Peyer's patch (tissue), 4 donors: ENCODE results near the gene EIF4EBP3. TPM values are rescaled to one million over a fixed set of nuclear protein-coding genes. Genes with fewer than 3 reads are reported as not detected.
A peak's percentile ranks its signal among the peaks of the same experiment; 100 is the strongest.

Experiments used
- DNase-seq, 3 donors: peaks; one replicate each; pipeline ENCODE4 v3.0.0-alpha.2; 2017 to 2019
- H3K27ac ChIP-seq, 4 donors: fragments of 200-600 bp; sonication (generic); one replicate each; pipeline ENCODE4 v1.5.1; 2016 to 2019
- H3K27me3 ChIP-seq, 2 donors: fragments of 200-600 bp; sonication (generic); one replicate each; pipeline ENCODE4 v1.5.1; 2019
- H3K36me3 ChIP-seq, 3 donors: fragments of 200-600 bp; sonication (generic); one replicate each; pipeline ENCODE4 v1.5.1; 2016 to 2019
- H3K4me1 ChIP-seq, 4 donors: fragments of 200-600 bp; sonication (generic); one replicate each; pipeline ENCODE4 v1.5.1; 2016 to 2019
- H3K4me3 ChIP-seq, 4 donors: fragments of 200-600 bp; sonication (generic); 1 replicate in 3 of 4; 2 replicates in 1 of 4; pipeline ENCODE4 v1.5.1; 2016 to 2019; ENCODE audit warnings: mild to moderate bottlenecking in 1 of 4
- H3K9me3 ChIP-seq, 4 donors: fragments of 200-600 bp; sonication (generic); one replicate each; pipeline ENCODE4 v1.5.1; 2016 to 2019; ENCODE audit warnings: mild to moderate bottlenecking in 1 of 4
- CTCF ChIP-seq, 6 experiments: fragments of 450-650 bp in 4 of 6; fragments of 200-600 bp in 2 of 6; sonication (generic) in 1 of 6; IDR thresholded peaks; one replicate each; pipeline ENCODE4 v1.5.1; 2017 to 2019; ENCODE audit warnings: antibody characterized with exemption in 6 of 6, mild to moderate bottlenecking in 3 of 6, moderate library complexity in 1 of 6
- POLR2A ChIP-seq, 2 donors: fragments of 450-650 bp; IDR thresholded peaks; one replicate each; pipeline ENCODE4 v1.5.1; 2017; ENCODE audit warnings: antibody characterized with exemption in 2 of 2, mild to moderate bottlenecking in 2 of 2, moderate library complexity in 2 of 2
- total RNA-seq, 4 donors: library from RNA; depleted of rRNA; stranded (reverse); fragments of >200 nt; gene quantifications; one replicate each; pipeline ENCODE4 v1.1.0, GENCODE V29; 2016

Gene EIF4EBP3
- total RNA-seq, 4 donors from 2014 or later: 32.4 to 46.1 (median 32.9) TPM; not detected in 1

GRCh38 chr5:140558542-140558941 lies 11.1 kb downstream of the EIF4EBP3 start:
- Histone ChIP-seq H3K4me3 (no peak overlapping the region), H3K27ac (no peak overlapping the region), H3K36me3 (peaks cover 0 to 16% (median 0%) of the 10 kb centered on the region in 3 donors), H3K4me1 (peaks cover 0 to 23% (median 9%) of the 10 kb centered on the region in 4 donors), H3K27me3 (no peaks in the 10 kb centered on the region), H3K9me3 (no peaks in the 10 kb centered on the region)
- TF ChIP-seq CTCF (IDR thresholded peaks at IDR 0.05) (no peak), POLR2A (IDR thresholded peaks at IDR 0.05) (no peak)
- no peak for DNase-seq

- H3K4me1 ChIP-seq: peaks cover 0 to 24% (median 11%) of the 10 kb centered on the region in 4 donors
- H3K27me3 ChIP-seq: no peaks in the 10 kb centered on the region
- no peak for TF ChIP-seq CTCF (IDR thresholded peaks at IDR 0.05)
- no peak for TF ChIP-seq POLR2A (IDR thresholded peaks at IDR 0.05)
- DNase-seq: peak in 1 of 3 donors; percentile 9
- peaks cover 0 to 16% (median 0%) of the 10 kb centered on the region in 3 donors for H3K36me3 ChIP-seq
- H3K27ac ChIP-seq: no peak overlapping the region
- H3K4me3 ChIP-seq: no peak overlapping the region
- H3K9me3 ChIP-seq: no peaks in the 10 kb centered on the region
Observed at GRCh38 chr5:140560227-140560626, 12.8 kb downstream of the EIF4EBP3 start.

- TF ChIP-seq CTCF (IDR thresholded peaks at IDR 0.05): no peak
- no peak for TF ChIP-seq POLR2A (IDR thresholded peaks at IDR 0.05)
- Histone ChIP-seq H3K9me3 (no peaks in the 10 kb centered on the region), H3K27ac (no peak overlapping the region), H3K4me1 (peaks cover 0 to 28% (median 9%) of the 10 kb centered on the region in 4 donors), H3K36me3 (peaks cover 0 to 22% (median 0%) of the 10 kb centered on the region in 3 donors), H3K4me3 (no peak overlapping the region), H3K27me3 (no peaks in the 10 kb centered on the region)
- DNase-seq: peak in 1 of 3 donors; percentile 8
Observed at GRCh38 chr5:140561753-140562523, 14.5 kb downstream of the EIF4EBP3 start.

GRCh38 chr5:140563596-140563995 lies 16.1 kb downstream of the EIF4EBP3 start:
- no peaks in the 10 kb centered on the region for H3K27me3 ChIP-seq
- no peak for DNase-seq
- H3K4me1 ChIP-seq: peaks cover 0 to 36% (median 9%) of the 10 kb centered on the region in 4 donors
- peak overlapping the region; percentile 90 to 95 (median 90) for H3K27ac ChIP-seq
- H3K9me3 ChIP-seq: no peaks in the 10 kb centered on the region
- H3K4me3 ChIP-seq: peak overlapping the region; percentile 60 to 81 (median 68)
- H3K36me3 ChIP-seq: peaks cover 0 to 37% (median 0%) of the 10 kb centered on the region in 3 donors
- TF ChIP-seq CTCF (IDR thresholded peaks at IDR 0.05): no peak
- no peak for TF ChIP-seq POLR2A (IDR thresholded peaks at IDR 0.05)

- TF ChIP-seq POLR2A (IDR thresholded peaks at IDR 0.05) (peak; percentile 84 to 92), CTCF (IDR thresholded peaks at IDR 0.05) (peak in 3 of 6 experiments; percentile 6 to 13 (median 9))
- H3K36me3 ChIP-seq: peaks cover 0 to 37% (median 0%) of the 10 kb centered on the region in 3 donors
- peak within 1 kb of the TSS; percentile 90 to 95 (median 90) for H3K27ac ChIP-seq
- peak; percentile 95 to 98 (median 96) for DNase-seq
- no peaks in the 10 kb centered on the region for H3K27me3 ChIP-seq
- peak within 1 kb of the TSS; percentile 60 to 81 (median 68) for H3K4me3 ChIP-seq
- H3K4me1 ChIP-seq: peaks cover 0 to 44% (median 13%) of the 10 kb centered on the region in 4 donors
- no peaks in the 10 kb centered on the region for H3K9me3 ChIP-seq
Observed at GRCh38 chr5:140564196-140565023, 16.9 kb downstream of the EIF4EBP3 start, which contains the start of the genes APBB3 and SLC35A4. Gene APBB3, minus strand, starts transcription at chr5:140564598. Its CDS starts 353 bp downstream, at chr5:140564245. Gene SLC35A4, plus strand, starts transcription at chr5:140564828. Its CDS starts 2,342 bp downstream, at chr5:140567170.
